HFFc6 (cell line): ENCODE results near the gene ATG2B. TPM values are rescaled to one million over a fixed set of nuclear protein-coding genes. Genes with fewer than 3 reads are reported as not detected.

Experiments
- DNase-seq: peaks from one replicate; pipeline ENCODE4 v3.0.0-alpha.2; 2018
- H3K27ac Mint-ChIP-seq: 2 replicates; pipeline ENCODE4 v1.8.0; 2020; ENCODE audit warnings: mild to moderate bottlenecking, mixed read lengths
- H3K27me3 Mint-ChIP-seq: 2 replicates; pipeline ENCODE4 v1.8.0; 2021; ENCODE audit warnings: mild to moderate bottlenecking, moderate library complexity, mixed read lengths; ENCODE audit not compliant: insufficient read depth
- H3K36me3 Mint-ChIP-seq: 2 replicates; pipeline ENCODE4 v1.8.0; 2021; ENCODE audit warnings: low read depth, mixed read lengths
- H3K4me1 Mint-ChIP-seq: 2 replicates; pipeline ENCODE4 v1.8.0; 2020; ENCODE audit warnings: low read depth, mixed read lengths
- H3K4me3 Mint-ChIP-seq: 2 replicates; pipeline ENCODE4 v1.8.0; 2020; ENCODE audit warnings: mild to moderate bottlenecking, moderate library complexity, mixed read lengths
- H3K9me3 Mint-ChIP-seq: 2 replicates; pipeline ENCODE4 v1.8.0; 2020; ENCODE audit warnings: mild to moderate bottlenecking, mixed read lengths
- total RNA-seq, 6 experiments: library from RNA; stranded (reverse); fragmentation: NEBNext Ultra II Directional; extraction: Animal tissue kit (Norgen Biotek cat#: 25700); gene quantifications; 2 replicates in 1 of 6; 3 replicates in 5 of 6; pipeline ENCODE4 v1.2.3, GENCODE V29; 2021
- TF ChIP-seq, protein P1 (sequence below): fragments of 200-600 bp; sonication (generic); IDR thresholded peaks from 2 replicates; pipeline ENCODE4 v1.5.0; 2021; ENCODE audit warnings: antibody characterized with exemption, mild to moderate bottlenecking

ATG2B gene
- total RNA-seq, 6 experiments from 2014 or later, result 13.1 to 17.7 (median 15.9) TPM

- H3K9me3 Mint-ChIP-seq, result peaks cover 27% of the 10 kb centered on the region
- H3K36me3 Mint-ChIP-seq, result peaks cover 72% of the 10 kb centered on the region
- H3K27me3 Mint-ChIP-seq, result peaks cover 9% of the 10 kb centered on the region
- TF ChIP-seq, protein P1, sequence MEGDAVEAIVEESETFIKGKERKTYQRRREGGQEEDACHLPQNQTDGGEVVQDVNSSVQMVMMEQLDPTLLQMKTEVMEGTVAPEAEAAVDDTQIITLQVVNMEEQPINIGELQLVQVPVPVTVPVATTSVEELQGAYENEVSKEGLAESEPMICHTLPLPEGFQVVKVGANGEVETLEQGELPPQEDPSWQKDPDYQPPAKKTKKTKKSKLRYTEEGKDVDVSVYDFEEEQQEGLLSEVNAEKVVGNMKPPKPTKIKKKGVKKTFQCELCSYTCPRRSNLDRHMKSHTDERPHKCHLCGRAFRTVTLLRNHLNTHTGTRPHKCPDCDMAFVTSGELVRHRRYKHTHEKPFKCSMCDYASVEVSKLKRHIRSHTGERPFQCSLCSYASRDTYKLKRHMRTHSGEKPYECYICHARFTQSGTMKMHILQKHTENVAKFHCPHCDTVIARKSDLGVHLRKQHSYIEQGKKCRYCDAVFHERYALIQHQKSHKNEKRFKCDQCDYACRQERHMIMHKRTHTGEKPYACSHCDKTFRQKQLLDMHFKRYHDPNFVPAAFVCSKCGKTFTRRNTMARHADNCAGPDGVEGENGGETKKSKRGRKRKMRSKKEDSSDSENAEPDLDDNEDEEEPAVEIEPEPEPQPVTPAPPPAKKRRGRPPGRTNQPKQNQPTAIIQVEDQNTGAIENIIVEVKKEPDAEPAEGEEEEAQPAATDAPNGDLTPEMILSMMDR, result no peak
- peak overlapping the region; percentile 70 for H3K4me3 Mint-ChIP-seq
- H3K4me1 Mint-ChIP-seq, result peaks cover 85% of the 10 kb centered on the region
- peak overlapping the region; percentile 94 for H3K27ac Mint-ChIP-seq
- peak; percentile 92 for DNase-seq
Measured at GRCh38 chr14:96268431-96269358, 94.4 kb downstream of the ATG2B start.

GRCh38 chr14:96267916-96268315, 95.2 kb downstream of the ATG2B start:
- Mint-ChIP-seq H3K4me3 (peak overlapping the region; percentile 59), H3K27ac (peak overlapping the region; percentile 94), H3K36me3 (peaks cover 76% of the 10 kb centered on the region), H3K4me1 (peaks cover 85% of the 10 kb centered on the region), H3K9me3 (peaks cover 21% of the 10 kb centered on the region), H3K27me3 (peaks cover 9% of the 10 kb centered on the region)
- TF ChIP-seq, protein P1, result no peak
- DNase-seq, result no peak

- Mint-ChIP-seq H3K36me3 (peaks cover 76% of the 10 kb centered on the region), H3K27me3 (peaks cover 9% of the 10 kb centered on the region), H3K27ac (peak overlapping the region; percentile 94), H3K9me3 (peaks cover 16% of the 10 kb centered on the region), H3K4me1 (peaks cover 91% of the 10 kb centered on the region), H3K4me3 (peak overlapping the region; percentile 59)
- peak; percentile 84 for DNase-seq
- TF ChIP-seq, protein P1, result no peak
Measured at GRCh38 chr14:96267336-96267735, 95.8 kb downstream of the ATG2B start.

- Mint-ChIP-seq H3K36me3 (peaks cover 76% of the 10 kb centered on the region), H3K9me3 (no peaks in the 10 kb centered on the region), H3K4me1 (peaks cover 100% of the 10 kb centered on the region), H3K27me3 (peaks cover 9% of the 10 kb centered on the region), H3K4me3 (peak overlapping the region; percentile 26), H3K27ac (peak overlapping the region; percentile 94)
- no peak for DNase-seq
- TF ChIP-seq, protein P1, result no peak
Measured at GRCh38 chr14:96265383-96266095, 97.6 kb downstream of the ATG2B start.

DNA sequence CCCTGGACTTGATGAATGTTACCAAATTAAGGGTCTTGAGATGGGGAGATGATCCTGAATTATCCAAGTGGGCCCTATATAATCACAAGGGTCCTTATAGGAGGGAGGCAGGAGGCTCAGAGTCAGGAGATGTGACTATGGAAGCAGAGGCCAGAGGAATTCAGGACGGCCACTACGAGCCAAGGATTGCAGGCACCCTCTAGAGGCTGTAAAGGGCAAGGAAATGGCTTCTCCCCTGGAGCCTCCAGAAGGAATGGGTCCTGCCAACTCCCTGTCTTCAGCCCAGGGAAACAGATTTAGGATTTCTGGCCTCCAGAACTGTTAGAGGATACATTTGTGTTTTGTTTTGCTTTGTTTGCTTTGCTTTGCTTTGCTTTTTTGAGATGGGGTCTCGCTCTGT, 98.3 kb downstream of the ATG2B start:
- no peak for DNase-seq
- Mint-ChIP-seq H3K4me1 (peaks cover 100% of the 10 kb centered on the region), H3K9me3 (no peaks in the 10 kb centered on the region; the same call in 1 of the 2 replicates), H3K4me3 (no peak overlapping the region), H3K36me3 (peaks cover 80% of the 10 kb centered on the region), H3K27ac (peak overlapping the region; percentile 67), H3K27me3 (peaks cover 9% of the 10 kb centered on the region)
- TF ChIP-seq, protein P1, result peak; percentile 70
